ENCODE data around the gene WDR27.
A peak's percentile ranks its signal among the peaks of the same experiment; 100 is the strongest.

Gene WDR27

DNA sequence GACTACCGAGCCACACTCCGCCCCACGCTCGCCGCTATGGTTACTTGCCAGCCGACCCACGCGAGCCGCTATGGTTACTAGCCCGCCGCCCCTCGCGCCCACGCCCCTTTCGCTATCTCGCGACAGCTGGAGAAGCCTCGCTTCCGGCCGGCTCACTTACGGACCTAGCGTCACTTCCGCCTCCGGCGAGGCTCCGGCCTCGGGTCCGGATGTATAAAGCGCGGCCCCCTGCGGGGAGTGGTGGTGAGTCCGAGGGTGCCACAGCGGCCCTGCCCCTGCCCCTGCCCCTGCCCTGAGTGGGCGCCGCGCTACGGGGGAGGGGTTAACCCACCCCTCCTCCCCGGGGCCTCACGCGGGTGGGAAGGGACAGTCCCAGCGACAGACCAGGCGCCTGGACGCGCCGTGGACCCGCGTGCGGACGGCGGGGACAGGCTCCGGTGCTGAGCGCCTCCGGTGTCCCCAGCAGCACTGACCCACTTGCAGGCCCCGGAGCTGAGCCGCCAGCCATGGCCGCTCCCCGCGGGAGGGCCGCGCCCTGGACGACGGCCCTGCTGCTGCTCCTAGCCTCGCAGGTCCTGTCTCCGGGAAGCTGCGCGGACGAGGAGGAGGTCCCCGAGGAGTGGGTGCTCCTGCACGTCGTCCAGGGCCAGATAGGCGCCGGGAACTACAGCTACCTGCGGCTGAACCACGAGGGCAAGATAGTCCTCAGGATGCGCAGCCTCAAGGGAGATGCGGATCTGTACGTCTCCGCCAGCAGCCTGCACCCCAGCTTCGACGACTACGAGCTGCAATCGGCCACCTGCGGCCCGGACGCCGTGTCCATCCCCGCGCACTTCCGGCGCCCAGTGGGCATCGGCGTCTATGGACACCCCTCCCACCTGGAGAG is at the start of gene WDR27, which contains the start of gene C6orf120:
Gene WDR27 (minus strand): TSS at position 76 of the 886 bp plus-strand sequence. CDS start 13,024 bp downstream, outside the sequence.
Gene C6orf120 (plus strand): TSS at position 173 of the 886 bp plus-strand sequence. CDS start 334 bp downstream, at position 507.
- DNase-seq: peak; percentile 97 to 98

- no peak for DNase-seq
Measured at GRCh38 chr6:169746556-169746955, 44.7 kb upstream of the WDR27 start.

- DNase-seq: no peak
Measured at GRCh38 chr6:169745405-169745804, 43.6 kb upstream of the WDR27 start.

- no peak for DNase-seq
Measured at GRCh38 chr6:169741344-169741743, 39.5 kb upstream of the WDR27 start.

- no peak for DNase-seq
Measured at GRCh38 chr6:169738976-169739529, 37.2 kb upstream of the WDR27 start.

GRCh38 chr6:169738204-169738975 is 36.6 kb upstream of the WDR27 start:
- DNase-seq: no peak

- DNase-seq: no peak
Measured at GRCh38 chr6:169729961-169730360, 28.1 kb upstream of the WDR27 start.

DNA sequence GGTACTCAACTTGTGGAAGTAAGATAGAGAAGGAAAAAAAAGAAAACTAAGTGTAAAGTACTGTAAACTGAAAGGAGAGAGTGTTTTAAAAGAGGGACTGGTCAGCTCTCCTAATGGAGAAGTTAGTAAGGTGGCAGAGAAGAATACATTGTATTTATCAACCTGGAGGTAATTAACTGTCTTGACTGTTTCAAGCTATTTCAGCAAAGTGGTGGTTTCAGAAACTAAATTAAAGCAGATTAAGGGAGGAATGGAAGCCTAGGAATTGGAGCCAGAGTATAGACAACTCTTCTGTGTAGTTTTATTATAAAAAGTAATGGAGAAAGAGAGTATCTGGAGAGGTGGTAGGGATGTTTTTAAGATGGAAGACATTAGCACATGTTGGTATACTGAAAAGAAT is 25.1 kb upstream of the WDR27 start:
- DNase-seq: no peak

DNA sequence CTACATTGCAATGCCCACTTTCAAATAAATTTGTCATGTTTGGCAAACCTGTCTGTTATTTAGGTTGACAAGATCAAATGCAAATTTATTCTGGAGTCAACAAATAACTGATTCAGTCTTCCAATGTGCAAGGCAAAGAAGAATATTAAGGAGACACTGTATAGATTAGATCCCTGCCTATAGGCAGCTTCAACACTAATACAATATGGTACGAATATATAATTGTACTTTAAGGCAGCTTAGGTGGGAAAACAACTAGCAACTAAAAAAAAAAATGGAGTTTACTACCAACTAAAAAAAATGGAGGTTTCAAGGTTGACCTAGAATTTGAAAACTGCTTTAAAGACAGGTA is 24.2 kb upstream of the WDR27 start:
- no peak for DNase-seq

GRCh38 chr6:169725125-169726048 is 23.6 kb upstream of the WDR27 start:
- DNase-seq: peak; percentile 54 to 57

DNA sequence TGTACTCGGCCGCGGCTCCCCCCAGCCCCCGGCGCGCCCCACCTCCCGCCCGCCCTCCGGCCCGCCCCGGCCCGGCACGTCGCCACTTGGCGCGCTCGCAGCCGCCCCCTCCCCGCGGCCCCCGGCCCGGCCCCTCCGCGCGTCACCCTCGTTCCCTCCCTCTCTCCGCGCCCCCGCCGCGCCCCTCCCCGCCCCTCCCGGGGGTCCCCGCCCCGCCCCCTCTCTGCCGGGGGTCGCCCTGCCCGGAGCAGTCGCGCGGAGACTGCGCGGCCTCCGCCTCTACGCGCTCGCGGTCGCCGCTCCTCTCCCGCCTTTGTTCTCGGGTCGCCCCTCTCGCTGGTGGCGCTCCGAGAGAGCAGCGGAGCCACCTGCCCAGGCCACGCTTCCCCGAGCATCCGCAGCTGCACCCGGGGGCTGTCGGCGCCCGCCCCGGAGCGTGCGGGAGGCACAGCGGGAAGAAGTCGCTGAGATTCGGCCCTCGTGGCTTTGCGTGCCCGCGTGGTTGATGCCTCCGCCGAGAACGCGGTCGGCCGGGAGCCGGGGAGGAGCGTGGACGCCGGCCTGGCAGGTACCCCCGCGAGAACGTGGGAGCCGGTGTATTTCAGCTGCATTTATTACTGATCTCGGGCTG is 22.8 kb upstream of the WDR27 start, which contains the start of gene PHF10:
Gene PHF10 (minus strand): TSS at position 7 of the 631 bp plus-strand sequence. CDS start 569 bp downstream, outside the sequence.
- peak; percentile 13 to 57 for DNase-seq

DNA sequence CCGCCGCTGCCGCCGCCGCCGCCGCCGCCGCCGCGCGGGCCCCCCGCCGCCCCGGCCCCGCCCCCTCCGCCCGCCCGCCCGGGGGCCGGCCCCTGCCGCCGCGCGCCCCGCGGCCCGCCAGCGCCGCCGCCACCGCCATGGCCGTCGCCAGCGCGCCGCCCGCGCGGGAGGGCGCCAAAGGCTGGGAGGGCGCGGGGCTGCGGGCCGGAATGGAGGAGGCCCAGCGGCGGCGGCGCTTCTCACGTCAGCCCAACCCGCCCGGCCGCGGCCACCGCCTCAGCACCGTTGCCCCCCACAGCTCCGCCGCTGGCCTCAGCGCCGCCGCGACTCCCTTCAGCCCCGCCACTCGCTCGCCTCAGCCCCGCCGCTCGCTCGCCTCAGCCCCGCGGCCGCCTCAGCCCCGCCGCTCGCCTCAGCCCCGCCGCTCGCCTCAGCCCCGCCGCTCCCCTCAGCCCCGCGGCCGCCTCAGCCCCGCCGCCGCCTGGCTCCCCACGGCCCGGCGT is 22.2 kb upstream of the WDR27 start:
- no peak for DNase-seq

DNA sequence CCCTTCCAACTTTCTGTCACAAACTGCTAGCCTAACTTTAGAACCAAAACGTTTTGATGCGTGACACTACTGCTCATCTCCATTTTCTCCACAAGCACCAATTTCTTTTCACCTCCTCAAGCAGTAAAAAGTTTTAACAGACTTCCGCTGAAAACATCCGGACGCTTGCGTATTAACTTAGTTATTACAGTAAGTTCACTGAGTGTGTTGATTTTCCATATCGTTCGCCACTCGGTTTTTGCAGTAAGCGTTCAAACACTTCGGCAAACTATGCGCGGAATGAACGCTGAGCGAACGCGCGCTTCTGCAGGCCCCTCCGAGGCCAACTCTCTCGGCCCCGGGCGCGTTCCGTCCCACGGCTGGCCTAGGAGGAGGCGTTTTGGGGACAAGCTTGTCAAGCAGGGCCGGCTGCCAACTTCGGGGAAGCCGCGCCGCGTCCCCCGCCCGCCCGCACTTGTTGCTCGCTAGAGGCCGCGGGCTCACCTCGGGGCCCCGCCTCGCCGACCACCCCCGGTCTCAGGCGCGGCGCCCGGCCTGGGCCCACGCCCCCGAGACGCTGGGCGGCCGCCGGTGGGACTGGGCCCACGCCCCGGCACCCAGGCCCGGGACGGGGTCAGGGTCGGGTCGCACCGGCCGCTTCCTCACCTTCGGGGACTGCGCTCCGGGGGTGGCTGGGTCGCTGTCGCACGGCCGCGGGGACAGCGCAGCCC is 21.5 kb upstream of the WDR27 start:
- DNase-seq: peak; percentile 58 to 59

- DNase-seq: peak; percentile 50 to 60
Measured at GRCh38 chr6:169722362-169723199, 20.8 kb upstream of the WDR27 start.

- DNase-seq: no peak
Measured at GRCh38 chr6:169720207-169720855, 18.5 kb upstream of the WDR27 start.

DNA sequence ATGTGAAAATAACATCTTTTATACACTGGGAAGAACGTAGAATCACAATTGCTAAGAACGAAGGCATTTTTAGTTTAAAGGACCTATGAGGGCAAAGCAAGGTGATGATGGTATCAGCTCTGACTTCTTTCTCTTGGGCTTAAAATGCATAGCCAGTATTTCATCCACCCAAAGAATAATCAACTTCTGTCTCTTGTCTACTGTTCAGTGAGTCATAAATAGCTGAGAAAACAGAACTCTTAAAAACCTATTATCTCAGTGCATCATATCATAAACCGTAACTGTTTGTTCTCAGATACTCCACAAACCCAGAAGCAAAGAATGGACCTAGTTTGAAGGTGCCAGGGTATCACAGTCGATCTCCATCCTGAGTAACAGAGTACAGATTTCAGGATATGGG is 17.3 kb upstream of the WDR27 start:
- DNase-seq: no peak

DNA sequence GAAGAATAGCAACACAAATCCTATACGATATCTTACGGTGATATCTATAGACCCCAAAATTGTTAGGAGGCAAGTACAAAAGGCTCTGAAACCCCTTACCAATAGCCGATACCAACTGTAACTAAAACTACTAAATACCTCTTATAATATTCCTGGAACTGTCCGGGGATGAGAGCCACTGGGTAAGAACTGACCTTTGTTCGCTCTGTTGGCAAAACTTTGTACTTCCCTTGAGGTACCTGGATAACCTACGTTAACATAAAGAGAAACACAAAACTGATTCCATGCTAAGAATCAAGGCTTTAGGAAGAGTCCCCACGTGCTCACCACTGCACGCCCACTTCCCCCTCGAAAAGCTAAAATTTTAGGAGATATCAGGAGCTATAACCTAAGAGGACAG is 12.8 kb upstream of the WDR27 start:
- DNase-seq: no peak

DNA sequence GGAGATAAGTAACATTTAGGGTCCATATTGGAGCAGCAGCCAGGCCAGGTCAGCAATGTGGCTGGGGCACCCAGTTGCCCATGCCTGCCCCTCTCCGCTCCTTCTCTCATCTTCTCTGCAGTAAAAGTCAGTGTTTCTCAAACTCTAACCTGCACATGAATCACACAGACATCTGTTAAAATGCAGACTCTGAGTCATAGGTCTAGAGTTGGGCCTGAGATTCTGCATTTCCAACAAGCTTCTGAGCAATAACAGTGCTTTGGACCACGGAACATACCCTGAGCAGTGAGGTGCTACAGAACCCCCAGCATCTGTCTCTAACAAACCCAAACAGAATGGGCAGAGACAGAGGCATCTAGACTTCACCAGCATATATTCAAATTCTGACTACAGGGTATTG is 12.3 kb upstream of the WDR27 start:
- DNase-seq: no peak

- DNase-seq: no peak
Measured at GRCh38 chr6:169710009-169710408, 8.2 kb upstream of the WDR27 start.
